Fibroblast of skin of back (primary cell): Measurements from ENCODE around the gene ZNF474. TPM values are rescaled to one million over a fixed set of nuclear protein-coding genes. Genes with fewer than 3 reads are reported as not detected.
"Not testable (repeated sequence)": the region's sequence is repeated elsewhere in the genome, so short reads cannot be mapped to it uniquely, and the experiment has no call there.

Source experiments
- DNase-seq: peaks from one replicate; pipeline ENCODE4 v3.0.0-alpha.2; 2013
- polyA plus RNA-seq, 2 experiments: library from polyadenylated mRNA; unstranded; fragments of 120-200 nt; gene quantifications; one replicate each; pipeline ENCODE4 v1.2.1, GENCODE V29; 2013; ENCODE audit not compliant: insufficient read length in 2 of 2

ZNF474 gene
- 0.24 TPM for polyA plus RNA-seq (2013, experiment 1 of 2; ENCODE audit: insufficient read length)
- polyA plus RNA-seq (2013, experiment 2 of 2; ENCODE audit: insufficient read length): 0.25 TPM

GRCh38 chr5:122129306-122129705, at the start of gene ZNF474:
Gene ZNF474, plus strand, starts transcription at chr5:122129546. Its CDS starts 22,445 bp downstream, at chr5:122151991.
- DNase-seq: peak; percentile 99

- DNase-seq: no peak
Measured at GRCh38 chr5:122081541-122081940, 47.8 kb upstream of the ZNF474 start.

GRCh38 chr5:122083535-122083934, 45.8 kb upstream of the ZNF474 start:
- no peak for DNase-seq

GRCh38 chr5:122085041-122085440, 44.3 kb upstream of the ZNF474 start:
- DNase-seq: no peak

GRCh38 chr5:122089096-122090013, 40.0 kb upstream of the ZNF474 start:
- DNase-seq: peak; percentile 91

- DNase-seq: peak; percentile 88
Measured at GRCh38 chr5:122091936-122092600, 37.3 kb upstream of the ZNF474 start.

- peak; percentile 95 for DNase-seq
Measured at GRCh38 chr5:122093415-122094180, 35.7 kb upstream of the ZNF474 start.

- DNase-seq: not testable (repeated sequence)
Measured at GRCh38 chr5:122094251-122094650, 35.1 kb upstream of the ZNF474 start.

- DNase-seq: no peak
Measured at GRCh38 chr5:122095158-122095557, 34.2 kb upstream of the ZNF474 start.

- DNase-seq: no peak
Measured at GRCh38 chr5:122097391-122097790, 32.0 kb upstream of the ZNF474 start.

GRCh38 chr5:122099060-122099790, 30.1 kb upstream of the ZNF474 start:
- DNase-seq: peak; percentile 70

GRCh38 chr5:122101636-122102285, 27.6 kb upstream of the ZNF474 start:
- peak; percentile 73 for DNase-seq

- peak; percentile 94 for DNase-seq
Measured at GRCh38 chr5:122102825-122103224, 26.5 kb upstream of the ZNF474 start.

- no peak for DNase-seq
Measured at GRCh38 chr5:122105909-122106308, 23.4 kb upstream of the ZNF474 start.

- peak; percentile 47 for DNase-seq
Measured at GRCh38 chr5:122107016-122107415, 22.3 kb upstream of the ZNF474 start.

GRCh38 chr5:122110987-122111386, 18.4 kb upstream of the ZNF474 start:
- no peak for DNase-seq

- no peak for DNase-seq
Measured at GRCh38 chr5:122111460-122111859, 17.9 kb upstream of the ZNF474 start.

GRCh38 chr5:122112063-122112462, 17.3 kb upstream of the ZNF474 start:
- DNase-seq: no peak

- DNase-seq: no peak
Measured at GRCh38 chr5:122112733-122113558, 16.4 kb upstream of the ZNF474 start.

- DNase-seq: no peak
Measured at GRCh38 chr5:122114501-122114900, 14.8 kb upstream of the ZNF474 start.
